DMS53 (cell line): Measurements from ENCODE around the gene TMEM72.
A peak's percentile ranks its signal among the peaks of the same experiment; 100 is the strongest.
"Not testable (repeated sequence)": the region's sequence is repeated elsewhere in the genome, so short reads cannot be mapped to it uniquely, and the experiment has no call there.

ENCODE experiments used
- DNase-seq: peaks from one replicate; lab custom pipeline; 2025; lab: John Stamatoyannopoulos, UW

The TMEM72 gene

DNA sequence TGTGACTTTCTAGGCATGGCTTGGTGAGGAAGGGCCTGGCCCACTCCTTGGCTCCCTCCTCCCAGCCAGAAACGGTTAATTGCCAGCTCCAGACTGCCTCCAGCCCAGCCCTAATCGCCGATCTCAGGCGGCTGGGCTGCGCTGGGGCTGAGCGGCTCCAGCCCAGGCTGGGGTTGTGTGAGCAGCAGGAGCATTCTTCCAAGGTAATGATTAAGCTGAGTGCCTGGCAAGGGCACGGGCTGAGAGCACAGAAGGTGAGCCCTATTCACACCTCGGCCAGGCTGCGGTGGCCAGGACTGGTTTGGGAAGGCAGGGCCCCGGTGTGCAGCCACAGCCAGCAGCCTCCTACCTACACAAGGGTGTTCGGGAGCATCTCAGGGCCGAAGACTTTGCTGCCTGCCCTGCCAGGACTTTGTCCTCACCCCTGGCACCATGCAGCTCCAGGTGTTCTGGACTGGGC, at the start of gene TMEM72:
TMEM72 (plus strand) TSS at position 257 of the 460 bp plus-strand sequence; CDS start at position 433, 176 bp downstream.
- DNase-seq, result peak; percentile 94

DNA sequence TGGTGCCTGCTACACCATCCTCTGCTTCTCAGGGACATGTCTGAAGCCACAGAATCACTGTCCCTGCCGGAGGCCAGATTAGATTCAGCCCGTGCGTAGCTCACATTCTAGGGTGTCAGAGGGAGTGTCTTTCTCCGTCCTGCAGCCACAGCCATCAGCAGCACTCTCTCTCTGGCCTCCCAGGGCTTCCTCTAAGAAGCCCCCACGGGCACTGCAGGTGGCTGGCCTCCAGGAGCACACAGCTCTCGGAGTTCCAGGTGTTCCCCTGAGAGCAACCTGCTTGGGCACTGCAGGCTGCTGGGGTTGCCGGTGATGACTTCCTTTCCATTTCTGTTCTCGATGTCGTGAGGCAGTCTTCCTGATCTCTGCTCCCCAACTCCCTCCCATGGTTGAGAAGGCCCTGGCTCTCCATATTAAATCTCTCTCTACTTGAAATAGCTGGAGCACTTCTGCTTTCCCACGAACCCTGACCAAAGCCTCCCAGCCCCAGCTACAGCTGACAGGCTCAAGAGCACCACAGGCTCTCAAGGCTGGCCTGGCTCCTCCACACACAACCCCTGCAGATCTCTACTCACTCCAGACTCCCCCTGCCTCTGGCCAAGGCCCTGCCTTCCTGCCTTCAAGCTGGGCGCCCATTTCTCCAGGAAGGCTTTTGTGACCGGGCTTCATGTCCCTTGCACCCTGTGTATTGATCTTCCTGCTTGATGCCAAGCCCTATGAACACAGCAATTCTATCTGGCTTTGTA, 49.0 kb upstream of the TMEM72 start:
- DNase-seq, result no peak

DNA sequence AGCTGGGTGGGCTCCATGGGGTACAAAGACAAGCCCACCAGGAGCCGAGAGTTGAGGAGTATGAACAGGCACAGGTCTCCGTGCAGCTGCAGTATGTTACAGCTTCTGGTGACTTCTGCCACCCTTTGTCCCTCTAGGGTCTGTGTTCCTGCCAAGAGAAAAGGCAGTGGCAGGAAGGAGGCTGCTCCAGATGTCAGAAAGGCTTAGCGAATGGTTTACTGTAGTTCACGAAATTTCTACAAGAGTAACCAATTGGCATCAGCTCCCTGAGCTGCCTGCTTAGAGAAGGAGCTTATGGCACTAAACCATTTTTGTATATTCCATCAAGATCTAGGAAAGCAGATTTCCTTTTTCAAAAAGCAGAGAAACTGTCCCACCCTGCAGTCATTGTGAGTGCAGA, 48.2 kb upstream of the TMEM72 start:
- peak; percentile 19 for DNase-seq

DNA sequence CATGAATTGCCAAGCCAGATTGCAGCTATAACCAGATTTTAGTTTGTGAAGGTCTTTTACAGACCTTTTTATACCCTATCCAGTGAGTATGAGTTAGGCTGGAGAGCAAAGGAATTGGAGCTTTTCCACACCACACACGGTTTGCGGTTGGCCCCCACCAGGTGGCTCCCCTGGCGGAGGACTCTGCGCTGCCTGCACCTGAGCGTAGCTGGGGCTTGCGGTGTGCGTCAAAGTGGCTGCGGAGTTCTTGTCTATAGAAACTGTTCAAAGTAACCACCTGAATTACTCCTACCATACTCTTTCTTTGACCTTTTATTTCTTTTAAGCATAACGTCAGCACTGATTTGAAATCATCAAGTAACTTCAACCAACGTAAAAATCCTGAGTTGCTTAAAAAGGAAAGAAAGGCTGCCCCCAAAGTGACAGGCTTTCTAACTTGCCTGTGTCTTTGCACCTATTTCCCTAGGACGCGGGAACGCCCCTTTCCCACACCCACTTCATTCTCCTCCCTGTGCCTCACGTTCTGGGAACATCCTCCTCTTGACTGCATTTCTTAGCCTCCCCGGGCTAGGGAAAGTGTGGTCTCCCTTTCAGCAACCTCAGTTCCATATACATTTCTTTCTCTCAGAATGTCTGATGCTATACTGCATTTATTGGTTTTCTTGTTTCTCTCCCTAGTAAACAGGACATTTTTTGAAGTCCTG, 47.6 kb upstream of the TMEM72 start:
- DNase-seq, result peak; percentile 74

DNA sequence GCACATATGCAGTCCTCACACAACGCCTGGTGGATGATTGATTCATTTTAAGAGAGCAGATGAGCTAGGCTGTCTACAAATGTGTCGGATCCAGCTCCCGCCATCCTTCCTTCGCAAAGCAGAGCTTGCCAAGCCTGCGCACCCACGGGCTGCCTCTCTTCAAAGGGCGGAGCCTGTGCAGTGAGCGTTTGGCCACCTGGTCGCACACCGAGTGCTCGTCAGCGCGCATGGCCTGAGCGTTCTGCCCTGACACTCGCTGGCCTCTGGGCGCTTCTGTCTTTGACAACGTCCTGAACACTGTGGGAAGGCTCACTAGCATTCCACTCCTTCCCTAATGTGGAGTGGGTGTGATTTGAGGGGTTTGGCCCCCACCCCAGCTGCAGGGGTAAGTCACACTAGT, 47.1 kb upstream of the TMEM72 start:
- peak; percentile 96 for DNase-seq

DNA sequence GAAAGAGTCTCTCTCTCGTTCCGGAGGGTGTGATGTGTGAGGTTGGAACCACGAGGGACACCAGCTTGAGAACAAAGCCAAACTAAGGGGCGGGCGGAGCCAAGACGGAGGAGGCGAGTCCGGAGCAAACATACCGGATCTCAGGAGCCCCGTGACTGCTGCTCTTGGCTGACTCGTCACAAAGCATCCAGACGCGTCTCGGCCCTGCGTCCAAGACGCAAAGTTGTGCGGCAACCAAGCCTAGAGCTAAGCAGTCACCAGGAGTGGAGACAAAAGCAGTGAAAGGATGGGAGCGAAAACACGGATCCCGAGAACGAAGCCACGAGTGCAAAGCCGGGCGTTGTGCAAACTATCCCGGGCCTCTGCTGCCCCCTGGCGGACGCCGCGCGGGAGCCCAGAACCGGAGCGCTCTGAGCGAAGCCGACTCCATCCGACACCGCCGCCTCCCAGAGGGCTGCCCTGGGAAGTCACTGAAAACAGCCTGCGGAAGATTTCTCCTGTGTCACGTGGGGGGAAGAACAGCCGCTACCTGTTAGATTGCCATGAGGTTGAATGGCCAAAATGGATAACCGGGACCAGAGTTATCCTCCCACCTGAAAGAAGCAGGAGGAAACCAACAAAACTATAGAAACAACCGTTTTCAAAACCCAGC, 46.4 kb upstream of the TMEM72 start:
- DNase-seq, result peak; percentile 94

DNA sequence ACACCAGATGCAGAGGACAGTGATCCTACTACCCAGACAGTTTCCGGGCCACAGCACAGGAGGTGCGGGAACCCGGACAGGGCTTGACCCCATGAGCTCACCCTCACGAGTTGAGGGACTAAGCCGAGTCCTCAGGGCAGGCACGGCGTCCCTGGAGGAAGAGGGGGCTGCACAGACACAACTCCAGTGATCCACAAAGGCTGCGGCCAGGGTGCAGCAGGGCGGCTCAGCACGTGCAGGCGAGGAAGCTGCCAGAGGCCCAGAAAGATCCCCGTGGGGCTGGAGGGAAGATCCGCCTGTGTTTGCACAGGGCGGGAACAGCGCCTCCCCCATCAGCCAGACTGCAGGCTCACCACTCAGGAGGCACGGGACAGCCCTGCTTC, 45.9 kb upstream of the TMEM72 start:
- no peak for DNase-seq

DNA sequence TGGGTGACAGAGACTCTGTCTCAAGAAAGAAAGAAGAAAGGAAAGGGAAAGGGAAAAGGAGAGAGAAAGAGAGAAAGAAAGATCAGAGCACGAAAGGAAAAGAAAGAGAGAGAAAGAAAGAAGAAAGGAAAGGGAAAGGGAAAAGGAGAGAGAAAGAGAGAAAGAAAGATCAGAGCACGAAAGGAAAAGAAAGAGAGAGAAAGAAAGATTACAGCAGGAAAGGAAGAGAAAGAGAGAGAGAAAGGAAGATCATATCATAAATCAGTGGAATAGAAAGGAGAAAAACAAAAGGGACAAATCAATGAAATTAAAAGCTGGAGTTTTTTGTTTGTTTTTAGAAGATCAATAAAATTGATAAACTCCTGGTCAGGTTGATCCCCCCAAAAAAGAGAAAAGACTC, 44.8 kb upstream of the TMEM72 start:
- not testable (repeated sequence) for DNase-seq

DNA sequence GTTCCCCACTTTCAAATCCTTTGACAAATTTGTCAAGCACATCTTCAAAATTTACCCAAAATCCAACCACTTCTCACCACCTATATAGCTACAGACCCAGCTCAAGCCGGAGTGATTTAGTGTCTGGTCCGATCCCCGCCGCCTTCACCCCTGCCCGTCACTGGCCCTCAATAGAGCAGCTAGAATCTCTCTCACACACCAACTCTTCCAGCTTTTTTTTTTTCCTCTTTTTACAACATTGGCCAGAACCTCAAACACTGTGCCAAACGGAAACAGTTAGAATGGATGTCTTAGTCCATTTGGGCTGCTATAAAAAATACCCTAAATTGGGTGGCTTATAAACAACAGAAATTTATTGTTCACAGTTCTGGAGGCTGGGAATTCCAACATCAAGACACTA, 41.1 kb upstream of the TMEM72 start:
- DNase-seq, result no peak

DNA sequence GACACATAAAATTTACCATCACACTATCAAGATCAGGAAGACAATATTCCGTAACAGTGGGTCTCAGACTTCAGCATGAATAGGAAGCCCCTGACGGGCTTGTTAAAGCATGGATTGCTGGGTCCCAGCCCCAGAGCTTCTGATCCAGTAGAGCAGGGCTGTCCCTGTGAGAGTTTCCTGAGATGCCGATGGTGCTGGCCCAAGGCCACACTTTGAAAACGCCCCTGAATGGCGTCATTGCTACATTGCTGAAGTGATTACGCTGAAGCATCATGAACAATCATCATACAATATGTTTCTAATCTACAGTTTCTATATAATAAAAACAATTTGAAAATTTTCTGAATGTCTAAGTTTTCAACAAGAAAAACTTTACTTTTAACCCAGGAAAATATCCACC, 38.0 kb upstream of the TMEM72 start:
- DNase-seq, result no peak

DNA sequence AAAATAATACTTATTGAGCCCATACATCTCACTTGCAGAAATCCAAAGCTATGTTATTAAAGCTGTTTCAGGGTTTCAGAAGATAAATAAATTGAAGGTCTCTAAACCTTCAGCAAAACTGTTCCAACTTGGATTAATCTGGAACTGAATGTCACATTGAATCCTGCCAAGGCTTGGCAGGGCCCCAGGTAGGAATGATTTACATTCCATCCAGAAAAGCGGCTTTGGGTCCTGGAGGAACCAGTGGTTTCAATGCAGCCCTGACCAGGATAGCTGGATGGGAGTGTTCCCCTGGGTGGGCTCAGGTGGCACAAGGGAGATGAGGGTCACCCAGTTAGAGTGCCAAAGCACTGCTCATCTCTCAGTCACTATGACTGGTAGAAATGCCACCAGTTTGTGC, 37.0 kb upstream of the TMEM72 start:
- DNase-seq, result no peak

DNA sequence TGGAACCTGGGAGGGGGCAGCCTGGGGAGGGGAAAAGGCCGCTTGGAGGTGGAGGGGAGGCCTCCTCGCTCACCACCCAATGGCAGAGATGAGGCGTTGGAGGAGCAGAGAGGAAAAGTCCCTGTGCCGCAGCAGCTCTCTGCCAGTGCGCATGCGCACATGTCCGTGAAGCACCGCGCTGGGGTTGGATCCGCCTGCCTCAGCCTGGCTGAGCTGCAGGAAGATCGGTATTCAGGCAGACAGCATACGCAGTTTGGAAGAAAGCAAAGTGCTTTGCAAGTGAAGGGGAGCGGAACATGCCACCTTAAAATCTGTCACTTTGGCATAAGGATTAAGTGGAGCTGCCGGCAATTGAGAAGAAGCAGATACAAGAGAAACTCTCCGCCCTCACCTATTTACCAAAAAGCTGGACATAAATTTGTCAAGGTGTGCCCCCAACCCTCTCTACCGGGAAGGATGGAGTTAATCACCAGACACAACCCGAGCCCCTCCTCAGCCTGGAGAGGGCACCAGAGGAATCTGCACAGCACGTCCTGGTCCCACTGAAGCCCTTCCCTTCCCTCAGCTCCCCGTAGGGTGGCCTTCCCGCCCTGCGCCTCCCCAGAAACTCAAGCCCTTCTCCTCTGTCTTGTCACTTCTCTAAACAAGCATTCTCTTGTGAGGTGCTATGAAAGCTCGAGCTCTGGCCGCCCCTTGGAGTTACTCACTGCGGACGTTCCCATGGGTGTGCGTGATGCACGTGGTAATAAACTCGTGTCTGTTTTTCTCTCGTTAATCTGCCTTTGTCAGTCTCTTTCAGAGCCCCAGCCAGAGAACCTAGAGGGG, 32.2 kb upstream of the TMEM72 start:
- peak; percentile 92 for DNase-seq

DNA sequence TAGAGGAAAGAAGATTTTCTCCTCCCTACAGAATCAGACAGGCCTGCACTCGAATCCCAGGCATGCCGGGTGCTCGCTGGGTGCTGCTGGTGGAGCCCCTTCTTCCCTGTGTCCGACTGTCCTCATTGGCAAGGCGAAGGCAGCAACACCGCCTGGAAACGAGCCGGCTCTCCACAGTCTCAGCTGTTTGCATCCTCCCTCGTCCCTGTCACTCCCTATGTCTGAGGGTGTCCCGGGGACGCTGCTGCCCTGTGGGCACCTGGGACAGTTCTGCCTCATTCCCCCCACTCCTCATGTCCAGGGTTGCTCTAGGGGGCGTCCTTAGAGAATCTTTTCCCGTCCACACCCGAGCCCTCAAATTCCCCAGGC, 31.6 kb upstream of the TMEM72 start:
- no peak for DNase-seq

DNA sequence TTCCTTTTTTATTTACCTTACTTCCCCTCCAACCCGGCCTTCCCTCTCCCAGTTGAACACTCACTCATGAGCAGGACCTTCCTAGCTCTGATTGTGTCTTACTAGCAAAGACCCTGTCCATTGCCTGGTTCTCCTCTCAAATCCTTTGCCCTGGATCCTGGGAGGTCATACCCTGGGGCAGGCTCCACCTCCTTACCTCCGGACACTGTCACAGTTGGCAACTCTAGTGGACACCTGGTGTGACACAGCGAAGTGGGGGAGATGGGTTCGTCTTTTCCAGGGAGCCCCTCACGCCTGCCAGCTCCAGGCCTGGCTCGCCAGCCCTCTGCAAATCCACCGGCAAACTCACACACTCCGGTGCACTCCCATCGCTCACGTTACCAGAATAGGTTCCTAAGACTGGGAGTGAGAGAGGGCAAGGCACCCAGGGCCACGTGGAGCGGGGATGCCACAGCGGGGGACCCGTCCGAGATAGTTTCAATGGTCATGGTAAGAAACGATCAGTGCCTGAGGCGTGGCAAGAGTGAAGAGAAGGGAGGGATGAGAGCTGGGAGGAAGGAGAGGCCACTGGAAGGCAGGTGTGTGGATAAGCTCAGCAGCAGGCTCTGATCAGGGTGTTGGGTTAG, 30.9 kb upstream of the TMEM72 start:
- no peak for DNase-seq

DNA sequence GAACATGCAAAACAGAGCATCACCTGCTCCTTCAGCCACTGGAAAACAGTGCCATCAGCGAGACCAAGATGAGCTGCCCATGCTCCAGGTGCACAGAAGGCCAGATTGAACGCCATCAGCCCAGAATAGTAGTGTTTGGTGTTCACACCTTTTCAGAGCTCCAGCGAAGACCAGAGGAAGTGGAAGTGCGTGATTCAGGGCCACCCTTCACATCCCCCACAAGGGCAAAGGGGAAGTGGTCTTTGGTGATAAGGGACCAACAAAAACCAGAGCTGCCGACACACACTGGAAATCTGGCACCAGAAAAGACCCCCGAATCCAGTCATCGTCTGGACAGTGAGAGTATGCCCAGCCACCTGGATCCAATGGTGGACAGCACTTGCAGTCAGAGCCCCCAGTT, 29.5 kb upstream of the TMEM72 start:
- no peak for DNase-seq

DNA sequence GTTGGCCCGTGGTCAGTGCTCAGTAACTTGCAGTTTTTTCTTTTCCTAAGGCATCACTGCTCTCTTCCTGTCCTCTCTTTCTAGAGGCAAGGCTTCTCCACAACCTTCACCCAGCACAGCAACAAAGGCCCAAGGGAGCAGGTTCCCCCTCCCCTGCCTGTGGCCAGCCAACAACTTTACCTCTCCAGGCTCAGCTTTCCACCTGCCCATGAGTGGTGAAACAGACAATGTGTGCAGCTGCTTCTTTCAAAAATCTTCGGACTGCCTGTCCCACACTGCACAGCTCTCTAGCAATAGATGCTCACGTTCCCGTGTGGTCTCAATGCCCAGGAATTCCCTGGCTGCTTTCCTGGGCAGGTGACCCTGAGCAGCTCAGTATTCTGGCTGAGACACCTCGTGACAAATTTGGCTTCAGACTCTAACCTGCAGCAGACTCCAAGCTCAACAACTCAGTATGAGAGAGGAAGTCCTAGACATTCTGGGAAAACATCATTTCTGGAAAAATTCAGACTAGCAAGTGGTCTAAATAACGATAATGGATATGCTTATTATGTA, 28.9 kb upstream of the TMEM72 start:
- no peak for DNase-seq

DNA sequence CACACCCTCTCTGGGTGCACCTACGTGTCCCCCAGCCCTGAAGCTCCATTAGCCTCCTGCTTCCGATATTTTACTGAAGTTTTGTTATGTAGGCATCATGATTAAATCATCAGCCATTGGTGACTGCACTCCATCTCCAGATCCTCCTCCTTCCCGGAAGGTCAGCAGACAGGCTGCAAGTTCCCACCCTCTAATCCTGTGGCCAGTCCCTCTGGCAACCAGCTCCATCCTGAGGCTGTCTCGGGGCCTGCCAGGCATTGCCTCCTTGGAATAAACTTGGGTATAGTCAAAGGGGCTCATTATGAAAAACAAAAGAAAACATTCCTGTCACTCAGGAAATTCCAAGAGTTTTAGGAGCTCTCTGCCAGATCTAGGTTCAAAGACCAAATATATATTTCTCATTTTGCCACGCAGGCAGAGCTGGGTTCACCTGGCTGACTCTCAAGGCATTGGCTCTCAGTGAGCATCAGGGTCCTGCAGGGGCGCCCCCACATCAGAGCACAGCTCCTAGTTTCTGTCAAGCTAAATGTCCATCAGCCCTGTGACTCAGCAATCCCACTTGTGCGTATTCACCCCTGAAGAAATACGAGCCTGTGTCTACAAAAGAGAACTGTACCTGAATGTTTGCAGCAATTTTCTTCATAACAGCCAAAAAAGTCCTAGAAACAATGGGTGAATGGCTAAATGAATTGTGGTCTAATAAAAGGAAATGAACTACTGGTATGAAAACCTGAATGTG, 27.4 kb upstream of the TMEM72 start:
- DNase-seq, result peak; percentile 33

DNA sequence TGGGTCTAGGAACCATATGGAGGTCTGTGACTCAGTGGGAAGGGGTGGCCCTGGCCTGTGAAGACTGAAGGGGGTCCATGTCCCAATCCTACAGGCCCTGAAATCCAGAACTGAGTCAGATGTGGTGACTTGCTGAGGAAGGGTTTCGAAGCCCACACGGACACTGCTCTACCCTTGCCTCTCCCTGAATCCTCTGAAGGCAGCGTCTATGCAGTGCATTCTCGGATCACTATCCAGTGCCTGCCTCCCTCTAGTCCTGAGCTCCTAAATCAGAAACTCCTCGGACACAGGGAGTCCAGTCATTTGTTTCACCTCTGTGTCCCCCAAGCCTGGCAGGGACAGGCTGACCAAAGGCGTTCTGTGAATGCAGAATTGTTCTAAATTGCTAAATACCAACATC, 25.4 kb upstream of the TMEM72 start:
- DNase-seq, result no peak

DNA sequence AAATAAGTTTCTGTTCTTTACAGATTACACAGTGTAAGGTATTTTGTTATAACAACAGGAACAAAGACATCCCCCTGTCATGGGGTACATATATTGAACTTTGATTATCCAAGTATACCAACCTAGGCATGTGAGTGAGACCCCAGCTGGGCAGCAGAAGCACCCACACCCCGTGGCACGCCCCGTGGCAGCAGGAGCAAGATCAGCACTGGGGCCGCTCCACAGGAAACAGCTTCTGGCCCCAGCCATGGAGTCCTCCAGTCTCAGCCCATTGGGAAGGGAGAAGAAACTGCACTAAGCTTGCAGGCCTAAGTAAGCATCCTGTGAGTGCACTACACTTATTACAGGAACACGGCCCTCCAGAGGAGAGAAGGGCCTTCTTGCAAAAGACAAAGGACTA, 24.2 kb upstream of the TMEM72 start:
- DNase-seq, result no peak

DNA sequence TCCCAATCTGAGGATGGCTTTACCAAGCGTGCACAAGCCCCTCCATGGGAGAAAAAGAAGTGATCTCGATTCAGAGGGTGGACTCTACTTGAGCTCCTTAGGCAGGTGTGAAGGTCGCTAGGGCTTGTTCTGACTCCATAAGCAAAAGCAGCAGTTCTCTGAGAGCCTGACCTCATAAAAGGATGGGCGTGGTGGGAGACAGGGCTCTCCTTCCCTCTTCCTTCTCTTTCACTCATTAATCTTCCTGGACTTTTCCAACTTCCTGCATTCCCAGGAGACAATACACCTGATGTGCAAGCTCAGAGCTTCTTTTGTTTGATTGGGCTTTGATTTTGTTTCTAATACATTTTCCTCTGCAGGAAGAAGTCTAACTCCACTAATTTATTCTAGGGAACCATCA, 22.3 kb upstream of the TMEM72 start:
- DNase-seq, result no peak

DNA sequence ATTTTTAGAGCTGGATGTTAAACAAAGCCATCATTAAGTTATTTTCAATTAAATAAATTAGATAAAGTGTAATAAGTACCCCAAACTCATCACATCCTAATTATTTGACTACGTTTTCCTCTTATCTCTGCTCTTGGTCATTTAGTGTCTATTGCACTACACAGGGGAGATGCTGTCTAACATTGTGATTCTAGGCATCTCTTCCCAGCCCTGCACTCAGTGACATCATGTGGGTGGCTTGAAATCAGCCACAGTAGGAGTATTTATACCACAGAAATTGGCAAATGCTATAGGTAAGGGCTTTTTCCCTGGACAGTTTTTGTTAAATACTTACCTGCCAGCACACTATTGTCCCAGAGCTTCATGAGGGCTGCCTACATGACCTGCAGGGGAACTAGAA, 21.3 kb upstream of the TMEM72 start:
- no peak for DNase-seq
